Activated CD4-positive, alpha-beta T cell treated with anti-CD3 and anti-CD28 coated beads for 36 hours (primary cell): Measurements from ENCODE around the gene RAB27A. TPM values are rescaled to one million over a fixed set of nuclear protein-coding genes. Genes with fewer than 3 reads are reported as not detected.
A peak's percentile ranks its signal among the peaks of the same experiment; 100 is the strongest.

Source experiments
- ATAC-seq: fragments of 200-7000 bp; cut with Tn5 transposase; one replicate; pipeline ENCODE4 v1.10.0; 2021; ENCODE audit warnings: mild to moderate bottlenecking, moderate library complexity
- CTCF ChIA-PET: fragments of 350-600 bp; sonication (Branson Sonifier 250); formaldehyde crosslinking; loops from one replicate; lab custom pipeline; 2021; ENCODE audit warnings: antibody characterized with exemption; lab: Charles Lee
- POLR2A ChIA-PET: fragments of 350-600 bp; sonication (Branson Sonifier 250); formaldehyde crosslinking; loops from one replicate; lab custom pipeline; 2021; ENCODE audit warnings: antibody characterized with exemption, inconsistent platforms; lab: Charles Lee
- DNase-seq: peaks from one replicate; pipeline ENCODE4 v3.0.0-alpha.2; 2020
- H3K27ac Mint-ChIP-seq: one replicate; pipeline ENCODE4 v1.8.0; 2021; ENCODE audit warnings: mixed read lengths
- H3K27me3 Mint-ChIP-seq: one replicate; pipeline ENCODE4 v1.8.0; 2021; ENCODE audit warnings: mixed read lengths
- H3K36me3 Mint-ChIP-seq: one replicate; pipeline ENCODE4 v1.8.0; 2021; ENCODE audit warnings: low read depth, mixed read lengths
- H3K4me1 Mint-ChIP-seq: one replicate; pipeline ENCODE4 v1.8.0; 2021; ENCODE audit warnings: mixed read lengths
- H3K4me3 Mint-ChIP-seq: one replicate; pipeline ENCODE4 v1.8.0; 2021; ENCODE audit warnings: mild to moderate bottlenecking, moderate library complexity, mixed read lengths
- H3K9me3 Mint-ChIP-seq: one replicate; pipeline ENCODE4 v1.8.0; 2021; ENCODE audit warnings: low read depth, mixed read lengths
- intact Hi-C, 2 experiments: fragments of 100-400 bp; cut with DNase I in 1 of 2; cut with micrococcal nuclease in 1 of 2; formaldehyde crosslinking; loops; one replicate each; pipeline versions ENCODE4 v1.14.2 to v1.15.1; 2022 to 2024; cut with DNase I, micrococcal nuclease
- total RNA-seq, 2 experiments: library from RNA; stranded (reverse); gene quantifications; one replicate each; pipeline ENCODE4 v1.2.3, GENCODE V29; 2021

The RAB27A gene
- 100 to 1,000 TPM; 111 to 129 TPM for total RNA-seq

DNA sequence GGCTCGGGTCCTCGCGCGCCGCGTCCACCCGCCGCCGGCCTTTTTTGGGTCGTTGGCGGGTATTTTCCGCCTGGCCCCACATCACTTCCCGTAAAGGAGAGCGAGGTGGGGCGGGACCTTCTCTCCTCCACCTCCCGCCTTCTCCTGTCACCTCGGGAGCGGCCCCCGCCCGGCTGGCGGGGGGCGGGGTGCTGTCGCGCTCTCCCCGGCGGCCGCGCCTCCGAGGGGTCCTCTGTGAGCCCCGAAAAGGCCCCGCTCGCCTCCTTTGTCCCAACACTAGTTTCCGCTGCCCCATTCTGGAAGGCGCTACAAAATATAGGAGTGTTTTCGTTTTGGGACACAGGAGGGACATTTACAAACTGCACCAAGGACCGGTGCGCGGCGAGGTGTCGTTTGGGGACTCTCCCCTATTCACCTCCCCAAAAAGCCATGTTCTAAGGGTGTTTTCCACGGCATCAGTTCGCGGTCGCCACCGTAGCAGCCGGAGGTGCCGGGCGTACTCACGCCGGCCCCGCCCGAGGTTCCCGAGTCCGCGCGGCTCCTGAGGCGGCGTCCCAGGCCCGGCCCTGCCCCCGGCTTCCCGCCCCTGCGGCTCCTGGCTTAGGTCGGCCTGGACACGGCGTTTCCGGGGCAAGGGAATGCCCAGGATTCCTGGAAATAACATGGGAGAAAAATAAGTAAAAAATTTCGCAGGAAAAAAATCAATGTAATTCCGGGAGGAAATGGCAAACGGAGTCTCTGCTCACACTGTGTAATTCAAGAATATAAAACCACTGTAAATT, at the start of gene RAB27A:
Gene RAB27A (minus strand): TSS at position 68 of the 782 bp plus-strand sequence. CDS start 54,879 bp downstream, outside the sequence.
- Mint-ChIP-seq H3K27me3 (no peaks in the 10 kb centered on the region), H3K36me3 (peaks cover 40% of the 10 kb centered on the region), H3K4me3 (peak within 1 kb of the TSS; percentile 89), H3K9me3 (no peaks in the 10 kb centered on the region), H3K4me1 (peaks cover 37% of the 10 kb centered on the region), H3K27ac (peak within 1 kb of the TSS; percentile 90)
- intact Hi-C loops: loop anchor here (1.0 to 2.0 kb wide), 9 partner anchors 10 to 1207 kb away; partner anchors contain the start of genes CCPG1 (in 1 of the 2), PIERCE2 (in 1 of the 2), PIGB (in 1 of the 2) and PIGBOS1 (in 1 of the 2)
- DNase-seq (peak; percentile 90), ATAC-seq (peak; percentile 73)
- ChIA-PET CTCF (interaction anchor here (0.7 to 5.2 kb wide), 8 partner anchors 23 to 123 kb away, joined by 3 to 65 read pairs (median 4); partner anchors contain the start of genes PIGB and PIGBOS1), POLR2A (interaction anchor here (0.8 kb wide), 1 partner anchor 69 kb away, joined by 3 read pairs; no protein-coding TSS in a partner anchor)

DNA sequence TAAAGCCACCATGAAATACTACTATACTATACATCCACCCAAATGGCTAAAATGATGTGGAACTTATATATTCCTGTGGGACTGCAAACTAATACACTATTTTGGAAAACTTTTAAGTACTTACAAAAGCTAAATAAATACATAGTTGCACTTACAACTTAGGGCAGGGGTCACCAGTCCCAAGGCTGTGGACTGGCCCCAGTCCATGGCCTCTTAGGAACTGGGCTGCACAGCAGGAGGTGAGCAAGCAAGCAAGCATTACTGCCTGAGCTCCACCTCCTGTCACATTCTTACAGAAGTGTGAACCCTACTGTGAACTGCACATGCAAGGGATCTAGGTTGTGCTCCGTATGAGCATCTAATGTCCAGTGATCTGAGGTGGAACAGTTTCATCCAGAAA, 47.5 kb upstream of the RAB27A start:
- CTCF ChIA-PET: no interaction called here
- ATAC-seq (no peak), DNase-seq (no peak)
- Mint-ChIP-seq H3K36me3 (peaks cover 17% of the 10 kb centered on the region), H3K4me3 (no peak overlapping the region), H3K4me1 (no peaks in the 10 kb centered on the region), H3K27me3 (no peaks in the 10 kb centered on the region), H3K9me3 (no peaks in the 10 kb centered on the region), H3K27ac (no peak overlapping the region)
- POLR2A ChIA-PET: no interaction called here
- intact Hi-C loops: no loop called here

DNA sequence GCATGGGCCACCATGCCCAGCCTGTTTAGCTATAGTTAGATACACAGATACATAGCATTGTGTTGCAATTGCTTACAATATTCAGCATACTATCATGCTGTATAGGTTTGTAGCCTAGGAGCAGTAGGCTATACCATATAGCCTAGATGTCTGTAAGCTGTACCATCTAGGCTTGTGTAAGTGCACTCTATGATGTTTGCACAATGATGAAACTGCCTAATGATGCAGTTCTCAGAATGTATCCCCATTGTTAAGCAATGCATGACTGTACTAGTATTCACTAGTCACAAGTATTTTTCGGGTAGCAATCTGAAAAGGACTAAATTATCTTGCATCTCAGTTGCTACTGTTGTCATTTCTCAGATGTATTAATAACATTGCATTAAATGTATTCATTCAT, 45.4 kb upstream of the RAB27A start:
- peaks cover 23% of the 10 kb centered on the region for H3K36me3 Mint-ChIP-seq
- H3K27ac Mint-ChIP-seq: no peak overlapping the region
- no peaks in the 10 kb centered on the region for H3K27me3 Mint-ChIP-seq
- no peaks in the 10 kb centered on the region for H3K9me3 Mint-ChIP-seq
- ChIA-PET POLR2A (no interaction called here), CTCF (interaction anchor here (1.6 kb wide), 1 partner anchor 73 kb away, joined by 3 read pairs; the partner anchor contains the start of genes CCPG1 and PIERCE2)
- no peaks in the 10 kb centered on the region for H3K4me1 Mint-ChIP-seq
- no peak overlapping the region for H3K4me3 Mint-ChIP-seq
- no peak for ATAC-seq
- intact Hi-C loops: no loop called here
- no peak for DNase-seq

DNA sequence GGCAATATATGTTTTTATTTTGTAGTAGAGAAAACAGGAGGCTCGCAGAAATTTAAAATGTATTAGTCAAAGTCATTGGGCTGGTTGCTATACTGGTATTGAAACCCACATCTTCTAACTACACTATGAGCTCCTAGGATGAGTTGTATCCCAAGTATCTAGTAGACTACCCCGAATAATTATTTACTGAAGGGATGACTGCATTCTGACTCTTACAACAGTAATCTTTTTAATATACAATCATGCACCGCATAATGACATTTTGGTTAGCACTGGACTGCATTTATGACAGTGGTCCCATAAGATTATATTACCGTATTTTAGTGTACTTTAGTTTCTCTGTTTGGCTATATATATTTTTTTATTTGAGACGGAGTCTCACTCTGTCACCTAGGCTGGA, 44.8 kb upstream of the RAB27A start:
- H3K27me3 Mint-ChIP-seq: no peaks in the 10 kb centered on the region
- no peaks in the 10 kb centered on the region for H3K9me3 Mint-ChIP-seq
- H3K36me3 Mint-ChIP-seq: peaks cover 19% of the 10 kb centered on the region
- ChIA-PET POLR2A (no interaction called here), CTCF (interaction anchor here (1.6 kb wide), 1 partner anchor 74 kb away, joined by 3 read pairs; the partner anchor contains the start of genes CCPG1 and PIERCE2)
- H3K27ac Mint-ChIP-seq: no peak overlapping the region
- no peak overlapping the region for H3K4me3 Mint-ChIP-seq
- no peaks in the 10 kb centered on the region for H3K4me1 Mint-ChIP-seq
- intact Hi-C loops: no loop called here
- ATAC-seq (no peak), DNase-seq (no peak)

DNA sequence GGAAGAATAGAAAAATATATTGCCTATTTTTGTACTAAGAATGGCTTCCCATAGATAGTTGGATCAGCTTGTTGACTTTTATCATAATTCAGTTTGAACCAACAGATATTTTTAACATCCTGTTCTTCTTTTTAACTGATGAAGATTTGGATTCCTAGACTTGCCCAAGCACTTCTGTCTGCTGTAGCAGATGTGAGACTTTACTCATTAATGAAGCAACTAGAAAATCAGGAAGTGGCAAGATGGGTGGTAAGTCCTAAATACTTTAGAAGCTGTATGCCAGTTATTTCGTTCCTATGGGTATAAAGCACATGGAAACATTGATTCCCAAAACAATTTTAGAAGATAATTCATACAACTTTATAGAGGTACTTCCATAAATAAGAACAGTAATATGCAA, 37.8 kb upstream of the RAB27A start:
- POLR2A ChIA-PET: no interaction called here
- ATAC-seq: no peak
- DNase-seq: no peak
- CTCF ChIA-PET: no interaction called here
- no peak overlapping the region for H3K27ac Mint-ChIP-seq
- peaks cover 12% of the 10 kb centered on the region for H3K36me3 Mint-ChIP-seq
- intact Hi-C loops: no loop called here
- H3K4me3 Mint-ChIP-seq: no peak overlapping the region
- no peaks in the 10 kb centered on the region for H3K9me3 Mint-ChIP-seq
- no peaks in the 10 kb centered on the region for H3K27me3 Mint-ChIP-seq
- peaks cover 6% of the 10 kb centered on the region for H3K4me1 Mint-ChIP-seq

DNA sequence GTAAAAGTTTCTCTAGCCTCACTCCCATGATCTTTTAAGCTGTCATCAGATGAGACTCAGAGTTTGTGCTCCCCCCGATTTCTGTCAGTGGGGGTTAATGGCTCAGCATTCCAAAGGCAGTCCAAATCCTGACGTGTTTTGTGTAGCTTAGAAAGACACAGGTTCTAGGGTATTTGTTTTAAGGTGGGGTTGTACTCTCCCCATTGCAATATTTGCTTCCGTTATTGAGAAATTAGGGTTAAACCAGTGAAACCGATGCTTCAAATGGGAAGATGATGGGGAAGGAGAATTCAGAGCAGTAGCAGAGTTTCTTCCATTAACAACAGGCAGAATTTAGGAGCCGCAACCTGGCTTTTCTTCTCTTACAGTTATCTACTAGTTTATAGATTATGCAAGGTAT, 32.9 kb upstream of the RAB27A start:
- H3K4me3 Mint-ChIP-seq: no peak overlapping the region
- ChIA-PET CTCF (no interaction called here), POLR2A (interaction anchor here (0.5 kb wide), 1 partner anchor 34 kb away, joined by 3 read pairs; no protein-coding TSS in a partner anchor)
- H3K4me1 Mint-ChIP-seq: peaks cover 25% of the 10 kb centered on the region
- DNase-seq: no peak
- no peaks in the 10 kb centered on the region for H3K9me3 Mint-ChIP-seq
- intact Hi-C loops: no loop called here
- no peaks in the 10 kb centered on the region for H3K27me3 Mint-ChIP-seq
- H3K36me3 Mint-ChIP-seq: peaks cover 15% of the 10 kb centered on the region
- no peak overlapping the region for H3K27ac Mint-ChIP-seq
- ATAC-seq: no peak

DNA sequence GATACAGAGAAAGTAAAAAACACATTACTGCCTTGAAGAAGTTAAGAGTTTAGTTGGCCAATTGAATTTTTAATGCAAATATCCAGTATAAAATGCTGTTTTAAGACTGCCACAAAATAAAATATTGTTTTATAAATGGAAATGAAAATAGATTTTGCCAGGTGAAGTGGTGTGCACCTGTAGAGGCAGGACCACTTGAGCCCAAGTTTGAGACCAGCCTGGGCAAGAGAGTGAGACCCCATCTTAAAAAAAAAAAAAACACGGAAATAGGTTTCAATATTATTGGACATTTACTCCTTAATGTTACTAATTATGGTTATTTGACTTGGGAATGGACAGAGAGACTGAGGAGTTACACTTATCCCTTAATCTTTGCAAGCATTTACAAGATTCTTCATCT, 31.4 kb upstream of the RAB27A start:
- CTCF ChIA-PET: no interaction called here
- no peak overlapping the region for H3K27ac Mint-ChIP-seq
- intact Hi-C loops: no loop called here

DNA sequence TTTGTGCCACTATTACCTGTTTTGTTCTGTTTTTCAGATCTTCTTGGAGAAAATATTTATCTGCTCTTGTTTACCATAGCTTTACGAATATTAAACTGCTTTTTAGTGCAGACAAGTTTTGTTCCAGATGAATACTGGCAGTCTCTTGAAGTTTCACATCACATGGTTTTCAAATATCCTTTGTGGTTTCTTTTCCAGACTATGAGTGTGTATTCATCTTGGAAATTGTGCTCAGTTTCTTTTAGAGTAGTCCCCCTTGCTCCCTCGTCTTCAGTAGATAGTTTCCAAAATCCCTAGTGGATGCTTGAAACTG, 30.6 kb upstream of the RAB27A start:
- peak overlapping the region; percentile 65 for H3K27ac Mint-ChIP-seq
- no peak for ATAC-seq
- intact Hi-C loops: no loop called here
- POLR2A ChIA-PET: no interaction called here
- DNase-seq: no peak
- H3K27me3 Mint-ChIP-seq: no peaks in the 10 kb centered on the region
- peaks cover 43% of the 10 kb centered on the region for H3K4me1 Mint-ChIP-seq
- H3K4me3 Mint-ChIP-seq: peak overlapping the region; percentile 97
- H3K9me3 Mint-ChIP-seq: no peaks in the 10 kb centered on the region
- peaks cover 24% of the 10 kb centered on the region for H3K36me3 Mint-ChIP-seq
- CTCF ChIA-PET: interaction anchor here (1.8 to 2.7 kb wide), 2 partner anchors 88 to 123 kb away, joined by 11 to 12 read pairs; partner anchors contain the start of genes CCPG1, PIERCE2 and RSL24D1

More for the DNA sequence above, 31.4 kb upstream of the RAB27A start:
- POLR2A ChIA-PET: no interaction called here
- no peak for ATAC-seq
- Mint-ChIP-seq H3K27me3 (no peaks in the 10 kb centered on the region), H3K36me3 (peaks cover 18% of the 10 kb centered on the region), H3K4me3 (no peak overlapping the region), H3K9me3 (no peaks in the 10 kb centered on the region), H3K4me1 (peaks cover 37% of the 10 kb centered on the region)
- no peak for DNase-seq

DNA sequence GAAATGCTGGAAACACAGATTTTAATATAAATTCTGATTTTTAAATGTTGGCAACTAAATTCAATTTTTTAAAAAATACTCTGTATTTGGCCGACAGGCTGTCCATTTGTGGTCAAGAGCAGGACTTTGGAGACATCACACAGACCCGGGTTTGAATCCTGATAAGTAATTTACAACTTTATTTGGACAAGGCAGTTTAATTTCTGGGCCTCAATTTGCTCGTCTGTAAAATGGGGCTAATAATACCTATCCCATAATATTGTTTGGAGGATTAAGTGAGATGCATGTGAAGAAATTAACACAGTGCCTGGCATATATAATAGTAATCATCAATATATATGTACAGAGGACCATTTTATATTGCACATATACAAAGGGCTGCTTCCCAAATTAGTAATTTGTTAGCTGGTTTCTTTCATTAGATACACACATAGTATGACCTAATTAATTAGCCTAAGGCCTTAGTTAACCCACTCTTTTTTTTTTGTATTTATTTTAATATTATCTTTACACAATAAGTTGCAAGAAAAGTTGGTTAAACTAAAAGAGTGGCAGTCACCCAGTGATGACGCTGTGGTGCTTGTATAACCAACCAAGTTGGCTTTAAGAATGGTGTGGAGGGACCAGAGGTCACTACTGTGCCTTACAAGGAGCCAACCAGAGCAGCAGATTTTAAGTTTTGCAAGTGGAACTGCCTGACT, 30.1 kb upstream of the RAB27A start:
- peak overlapping the region; percentile 97 for H3K4me3 Mint-ChIP-seq
- ATAC-seq (no peak), DNase-seq (peak; percentile 16)
- intact Hi-C loops: loop anchor here (1.0 to 2.0 kb wide), 4 partner anchors 30 to 122 kb away; partner anchors contain the start of genes CCPG1 (in 2 of the 2), PIERCE2 (in 2 of the 2) and RAB27A (in 1 of the 2)
- no peaks in the 10 kb centered on the region for H3K27me3 Mint-ChIP-seq
- POLR2A ChIA-PET: interaction anchor here (0.6 to 1.3 kb wide), 4 partner anchors 38 to 120 kb away, joined by 3 read pairs; no protein-coding TSS in a partner anchor
- CTCF ChIA-PET: interaction anchor here (1.0 to 2.7 kb wide), 6 partner anchors 29 to 123 kb away, joined by 3 to 12 read pairs (median 3); partner anchors contain the start of genes CCPG1, PIERCE2 and RSL24D1
- H3K9me3 Mint-ChIP-seq: no peaks in the 10 kb centered on the region
- peaks cover 22% of the 10 kb centered on the region for H3K36me3 Mint-ChIP-seq
- peak overlapping the region; percentile 99 for H3K27ac Mint-ChIP-seq
- peaks cover 48% of the 10 kb centered on the region for H3K4me1 Mint-ChIP-seq

DNA sequence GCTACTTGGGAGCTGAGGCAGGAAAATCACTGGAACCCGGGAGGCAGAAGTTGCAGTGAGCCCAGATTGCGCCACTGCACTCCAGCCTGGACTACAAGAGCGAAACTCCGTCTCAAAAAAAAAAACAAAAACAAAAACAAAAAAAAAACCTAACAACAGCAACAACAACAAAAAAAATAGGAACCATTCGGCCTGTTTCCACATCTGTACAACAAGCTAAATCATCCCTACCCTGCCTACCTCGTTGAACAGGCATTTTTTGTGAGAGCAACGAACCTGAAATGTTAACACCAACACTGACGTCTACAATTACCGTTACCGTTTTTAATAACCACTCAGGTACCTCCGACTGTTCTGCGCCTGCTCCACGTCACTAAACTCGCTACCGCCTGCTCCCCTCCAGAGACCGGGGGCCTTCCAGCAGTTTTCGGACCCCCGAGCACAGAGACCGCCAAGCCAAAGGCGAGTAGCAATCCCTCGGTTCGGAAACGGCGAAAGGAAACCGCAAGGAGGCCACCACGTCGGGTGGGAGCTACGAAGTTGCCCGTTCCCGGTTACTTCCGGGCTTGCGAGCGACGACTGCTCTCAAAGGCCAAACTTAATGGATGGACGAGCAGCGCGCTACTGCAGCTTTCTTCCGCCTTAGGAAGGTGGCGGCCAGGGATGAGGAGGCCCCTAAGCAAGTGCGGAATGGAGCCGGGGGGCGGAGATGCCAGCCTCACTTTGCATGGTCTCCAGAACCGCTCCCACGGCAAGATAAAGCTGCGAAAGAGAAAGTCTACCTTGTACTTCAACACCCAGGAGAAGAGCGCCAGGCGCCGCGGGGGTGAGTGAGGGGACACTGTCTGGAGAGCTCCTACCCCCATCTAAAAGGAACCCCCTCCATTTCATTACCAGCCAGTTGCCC, 29.2 kb upstream of the RAB27A start, which contains the start of the genes PIGB and PIGBOS1:
Gene PIGB (plus strand): TSS at position 635 of the 907 bp plus-strand sequence. CDS start 29 bp downstream, at position 664.
Gene PIGBOS1 (minus strand): TSS at position 536 of the 907 bp plus-strand sequence. CDS start 1,331 bp downstream, outside the sequence.
- ChIA-PET CTCF (interaction anchor here (0.6 to 2.7 kb wide), 8 partner anchors 28 to 122 kb away, joined by 3 to 12 read pairs (median 3); partner anchors contain the start of genes CCPG1, PIERCE2 and RSL24D1), POLR2A (interaction anchor here (0.6 to 1.3 kb wide), 6 partner anchors 39 to 122 kb away, joined by 3 to 4 read pairs (median 3); partner anchors contain the start of genes CCPG1, PIERCE2 and RSL24D1)
- no peaks in the 10 kb centered on the region for H3K9me3 Mint-ChIP-seq
- peaks cover 51% of the 10 kb centered on the region for H3K4me1 Mint-ChIP-seq
- intact Hi-C loops: loop anchor here (1.0 to 2.0 kb wide), 5 partner anchors 30 to 122 kb away; partner anchors contain the start of genes CCPG1 (in 2 of the 2), PIERCE2 (in 2 of the 2) and RAB27A (in 1 of the 2)
- DNase-seq (peak; percentile 88), ATAC-seq (peak; percentile 89)
- H3K27ac Mint-ChIP-seq: peak within 1 kb of the TSS; percentile 99
- H3K27me3 Mint-ChIP-seq: no peaks in the 10 kb centered on the region
- peak within 1 kb of the TSS; percentile 97 for H3K4me3 Mint-ChIP-seq
- peaks cover 24% of the 10 kb centered on the region for H3K36me3 Mint-ChIP-seq
